ENCODE data around the gene PTPN14. TPM values are rescaled to one million over a fixed set of nuclear protein-coding genes. Genes with fewer than 3 reads are reported as not detected.

PTPN14 gene
- total RNA-seq, 1 experiment from 2014 or later: 88.4 TPM

DNA sequence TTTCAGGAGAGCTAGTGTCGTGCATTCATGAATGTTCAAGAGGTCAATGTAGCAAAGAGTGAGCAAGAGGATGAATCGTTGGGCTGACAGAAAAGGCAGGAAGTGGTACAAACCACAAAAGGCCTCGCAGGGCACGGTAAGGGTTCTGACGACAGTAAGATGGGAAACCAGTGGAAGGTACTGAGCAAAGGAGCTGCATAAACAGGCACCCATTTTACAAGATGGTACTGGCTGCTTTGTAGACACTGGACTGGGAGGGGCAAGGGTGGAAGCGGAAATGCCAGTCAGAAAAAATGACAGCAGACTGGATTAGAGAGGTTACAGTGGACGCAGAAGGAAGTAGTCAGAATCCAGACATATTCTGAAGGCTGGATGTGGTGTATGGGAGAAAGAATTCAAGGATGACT, 123.5 kb downstream of the PTPN14 start:
- ATAC-seq: peak; percentile 74
- no peaks in the 10 kb centered on the region for H3K27me3 Mint-ChIP-seq (ENCODE audit: low read depth)
- CTCF ChIA-PET: interaction anchor here (1.0 to 1.3 kb wide), 3 partner anchors 95 to 158 kb away, joined by 3 to 4 read pairs (median 3); partner anchors contain the start of gene PTPN14
- TF ChIP-seq NR2C2 (CRISPR knock-in tag; IDR thresholded peaks at IDR 0.05) (no peak), SMAD4 (CRISPR knock-in tag; IDR thresholded peaks at IDR 0.05) (no peak), ZBTB21 (CRISPR knock-in tag; IDR thresholded peaks at IDR 0.05; ENCODE audit: borderline replicate concordance) (no peak), PRRX2 (CRISPR knock-in tag; IDR thresholded peaks at IDR 0.05) (no peak), SMAD3 (CRISPR knock-in tag; IDR thresholded peaks at IDR 0.05; ENCODE audit: borderline replicate concordance) (no peak), ZNF232 (CRISPR knock-in tag; IDR thresholded peaks at IDR 0.05) (no peak), ZNF416 (CRISPR knock-in tag; IDR thresholded peaks at IDR 0.05) (no peak), JUN (CRISPR knock-in tag; IDR thresholded peaks at IDR 0.05) (no peak), EMX1 (CRISPR knock-in tag; IDR thresholded peaks at IDR 0.05) (no peak)
- TF ChIP-seq, protein P1, sequence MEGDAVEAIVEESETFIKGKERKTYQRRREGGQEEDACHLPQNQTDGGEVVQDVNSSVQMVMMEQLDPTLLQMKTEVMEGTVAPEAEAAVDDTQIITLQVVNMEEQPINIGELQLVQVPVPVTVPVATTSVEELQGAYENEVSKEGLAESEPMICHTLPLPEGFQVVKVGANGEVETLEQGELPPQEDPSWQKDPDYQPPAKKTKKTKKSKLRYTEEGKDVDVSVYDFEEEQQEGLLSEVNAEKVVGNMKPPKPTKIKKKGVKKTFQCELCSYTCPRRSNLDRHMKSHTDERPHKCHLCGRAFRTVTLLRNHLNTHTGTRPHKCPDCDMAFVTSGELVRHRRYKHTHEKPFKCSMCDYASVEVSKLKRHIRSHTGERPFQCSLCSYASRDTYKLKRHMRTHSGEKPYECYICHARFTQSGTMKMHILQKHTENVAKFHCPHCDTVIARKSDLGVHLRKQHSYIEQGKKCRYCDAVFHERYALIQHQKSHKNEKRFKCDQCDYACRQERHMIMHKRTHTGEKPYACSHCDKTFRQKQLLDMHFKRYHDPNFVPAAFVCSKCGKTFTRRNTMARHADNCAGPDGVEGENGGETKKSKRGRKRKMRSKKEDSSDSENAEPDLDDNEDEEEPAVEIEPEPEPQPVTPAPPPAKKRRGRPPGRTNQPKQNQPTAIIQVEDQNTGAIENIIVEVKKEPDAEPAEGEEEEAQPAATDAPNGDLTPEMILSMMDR (IDR thresholded peaks at IDR 0.05): no peak
- TF ChIP-seq, protein P2, sequence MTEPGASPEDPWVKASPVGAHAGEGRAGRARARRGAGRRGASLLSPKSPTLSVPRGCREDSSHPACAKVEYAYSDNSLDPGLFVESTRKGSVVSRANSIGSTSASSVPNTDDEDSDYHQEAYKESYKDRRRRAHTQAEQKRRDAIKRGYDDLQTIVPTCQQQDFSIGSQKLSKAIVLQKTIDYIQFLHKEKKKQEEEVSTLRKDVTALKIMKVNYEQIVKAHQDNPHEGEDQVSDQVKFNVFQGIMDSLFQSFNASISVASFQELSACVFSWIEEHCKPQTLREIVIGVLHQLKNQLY (CRISPR knock-in tag; IDR thresholded peaks at IDR 0.05): no peak
- TF ChIP-seq, protein P3, sequence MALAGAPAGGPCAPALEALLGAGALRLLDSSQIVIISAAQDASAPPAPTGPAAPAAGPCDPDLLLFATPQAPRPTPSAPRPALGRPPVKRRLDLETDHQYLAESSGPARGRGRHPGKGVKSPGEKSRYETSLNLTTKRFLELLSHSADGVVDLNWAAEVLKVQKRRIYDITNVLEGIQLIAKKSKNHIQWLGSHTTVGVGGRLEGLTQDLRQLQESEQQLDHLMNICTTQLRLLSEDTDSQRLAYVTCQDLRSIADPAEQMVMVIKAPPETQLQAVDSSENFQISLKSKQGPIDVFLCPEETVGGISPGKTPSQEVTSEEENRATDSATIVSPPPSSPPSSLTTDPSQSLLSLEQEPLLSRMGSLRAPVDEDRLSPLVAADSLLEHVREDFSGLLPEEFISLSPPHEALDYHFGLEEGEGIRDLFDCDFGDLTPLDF (CRISPR knock-in tag; IDR thresholded peaks at IDR 0.05): no peak
- peaks cover 51% of the 10 kb centered on the region for H3K4me1 Mint-ChIP-seq
- no peaks in the 10 kb centered on the region for H3K9me3 Mint-ChIP-seq
- H3K27ac Mint-ChIP-seq: peak overlapping the region; percentile 43
- POLR2A ChIA-PET: interaction anchor here (0.7 kb wide), 1 partner anchor 1497 kb away, joined by 7 read pairs; no protein-coding TSS in a partner anchor
- H3K36me3 Mint-ChIP-seq: 0 out of 2 replicates have a peak, but pooled peaks cover 3% of the 10 kb centered on the region
- no peak for DNase-seq (ENCODE audit: low spot score)
- H3K4me3 Mint-ChIP-seq: no peak overlapping the region

DNA sequence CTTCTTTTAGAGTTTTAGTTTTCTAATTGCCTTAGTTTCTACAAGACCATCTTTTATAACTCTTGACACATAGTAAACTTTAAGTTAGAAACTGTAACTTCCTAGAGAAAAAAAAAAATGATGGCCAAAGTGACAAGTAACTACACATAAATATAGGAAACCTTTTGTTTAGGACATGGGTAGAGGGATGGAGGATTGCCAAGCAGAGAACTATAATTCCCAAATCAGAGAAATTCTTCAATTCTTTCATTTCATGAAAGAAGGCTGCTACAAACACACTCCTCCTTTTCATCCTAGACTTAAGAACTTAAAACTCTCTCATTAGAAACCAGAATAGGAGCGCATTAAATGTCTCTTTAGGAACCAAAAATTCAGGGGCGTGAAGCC, 125.0 kb downstream of the PTPN14 start:
- no peaks in the 10 kb centered on the region for H3K27me3 Mint-ChIP-seq (ENCODE audit: low read depth)
- ChIA-PET POLR2A (no interaction called here), CTCF (no interaction called here)
- no peaks in the 10 kb centered on the region for H3K9me3 Mint-ChIP-seq
- TF ChIP-seq, protein P4, sequence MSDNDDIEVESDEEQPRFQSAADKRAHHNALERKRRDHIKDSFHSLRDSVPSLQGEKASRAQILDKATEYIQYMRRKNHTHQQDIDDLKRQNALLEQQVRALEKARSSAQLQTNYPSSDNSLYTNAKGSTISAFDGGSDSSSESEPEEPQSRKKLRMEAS (CRISPR knock-in tag; IDR thresholded peaks at IDR 0.05): no peak
- ATAC-seq (no peak), DNase-seq (ENCODE audit: low spot score) (no peak)
- H3K36me3 Mint-ChIP-seq: 0 out of 2 replicates have a peak, but pooled peaks cover 3% of the 10 kb centered on the region
- H3K4me1 Mint-ChIP-seq: peaks cover 58% of the 10 kb centered on the region
- H3K4me3 Mint-ChIP-seq: no peak overlapping the region
- H3K27ac Mint-ChIP-seq: no peak overlapping the region

DNA sequence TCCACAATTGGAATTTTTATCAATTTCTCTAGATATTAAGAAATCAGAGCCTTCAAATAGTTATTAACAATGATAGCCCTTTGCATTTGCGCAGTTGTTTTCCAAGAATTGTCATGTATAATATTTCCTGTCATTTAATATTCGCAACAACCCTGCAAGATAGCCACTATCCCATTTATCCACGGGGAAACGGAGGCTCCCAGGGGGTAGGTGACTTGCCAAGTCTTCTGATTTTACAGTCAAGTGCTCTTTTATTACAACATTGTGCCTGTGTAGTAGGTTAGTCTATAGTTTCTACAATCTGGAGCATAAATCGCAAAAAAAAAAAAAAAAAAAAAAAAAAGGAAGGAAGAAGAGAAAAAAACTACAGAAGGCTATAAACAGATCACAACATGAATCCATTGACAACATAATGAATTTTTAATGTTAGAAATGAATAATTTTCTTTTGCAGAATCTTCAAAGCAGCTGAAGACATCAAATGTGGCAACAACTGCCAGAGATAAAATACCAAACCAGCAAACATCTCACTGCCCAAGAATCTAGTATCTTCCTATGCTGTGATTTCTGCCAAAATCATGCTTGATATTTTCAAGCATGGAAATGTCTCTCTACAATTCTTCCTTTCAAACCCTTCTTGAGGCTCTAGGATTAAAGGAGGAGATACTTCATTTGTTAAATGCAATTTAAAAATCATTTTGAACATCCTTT, 125.5 kb downstream of the PTPN14 start:
- DNase-seq (ENCODE audit: low spot score) (no peak), ATAC-seq (no peak)
- ChIA-PET POLR2A (no interaction called here), CTCF (no interaction called here)
- Mint-ChIP-seq H3K4me1 (peaks cover 61% of the 10 kb centered on the region), H3K4me3 (no peak overlapping the region), H3K9me3 (no peaks in the 10 kb centered on the region), H3K36me3 (0 out of 2 replicates have a peak, but pooled peaks cover 3% of the 10 kb centered on the region), H3K27ac (peak overlapping the region; percentile 6; the same call in 1 of the 2 replicates), H3K27me3 (ENCODE audit: low read depth) (no peaks in the 10 kb centered on the region)
- TF ChIP-seq, protein P5, sequence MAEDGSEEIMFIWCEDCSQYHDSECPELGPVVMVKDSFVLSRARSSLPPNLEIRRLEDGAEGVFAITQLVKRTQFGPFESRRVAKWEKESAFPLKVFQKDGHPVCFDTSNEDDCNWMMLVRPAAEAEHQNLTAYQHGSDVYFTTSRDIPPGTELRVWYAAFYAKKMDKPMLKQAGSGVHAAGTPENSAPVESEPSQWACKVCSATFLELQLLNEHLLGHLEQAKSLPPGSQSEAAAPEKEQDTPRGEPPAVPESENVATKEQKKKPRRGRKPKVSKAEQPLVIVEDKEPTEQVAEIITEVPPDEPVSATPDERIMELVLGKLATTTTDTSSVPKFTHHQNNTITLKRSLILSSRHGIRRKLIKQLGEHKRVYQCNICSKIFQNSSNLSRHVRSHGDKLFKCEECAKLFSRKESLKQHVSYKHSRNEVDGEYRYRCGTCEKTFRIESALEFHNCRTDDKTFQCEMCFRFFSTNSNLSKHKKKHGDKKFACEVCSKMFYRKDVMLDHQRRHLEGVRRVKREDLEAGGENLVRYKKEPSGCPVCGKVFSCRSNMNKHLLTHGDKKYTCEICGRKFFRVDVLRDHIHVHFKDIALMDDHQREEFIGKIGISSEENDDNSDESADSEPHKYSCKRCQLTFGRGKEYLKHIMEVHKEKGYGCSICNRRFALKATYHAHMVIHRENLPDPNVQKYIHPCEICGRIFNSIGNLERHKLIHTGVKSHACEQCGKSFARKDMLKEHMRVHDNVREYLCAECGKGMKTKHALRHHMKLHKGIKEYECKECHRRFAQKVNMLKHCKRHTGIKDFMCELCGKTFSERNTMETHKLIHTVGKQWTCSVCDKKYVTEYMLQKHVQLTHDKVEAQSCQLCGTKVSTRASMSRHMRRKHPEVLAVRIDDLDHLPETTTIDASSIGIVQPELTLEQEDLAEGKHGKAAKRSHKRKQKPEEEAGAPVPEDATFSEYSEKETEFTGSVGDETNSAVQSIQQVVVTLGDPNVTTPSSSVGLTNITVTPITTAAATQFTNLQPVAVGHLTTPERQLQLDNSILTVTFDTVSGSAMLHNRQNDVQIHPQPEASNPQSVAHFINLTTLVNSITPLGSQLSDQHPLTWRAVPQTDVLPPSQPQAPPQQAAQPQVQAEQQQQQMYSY (CRISPR knock-in tag; IDR thresholded peaks at IDR 0.05): no peak
